Activated naive CD4-positive, alpha-beta T cell treated with Interleukin-2 at 50 U/mL for 16 hours (primary cell): ENCODE data around the gene PACS1.

Experiments
- DNase-seq: peaks from one replicate; pipeline ENCODE4 v3.0.0-alpha.2; 2020

PACS1 gene

DNA sequence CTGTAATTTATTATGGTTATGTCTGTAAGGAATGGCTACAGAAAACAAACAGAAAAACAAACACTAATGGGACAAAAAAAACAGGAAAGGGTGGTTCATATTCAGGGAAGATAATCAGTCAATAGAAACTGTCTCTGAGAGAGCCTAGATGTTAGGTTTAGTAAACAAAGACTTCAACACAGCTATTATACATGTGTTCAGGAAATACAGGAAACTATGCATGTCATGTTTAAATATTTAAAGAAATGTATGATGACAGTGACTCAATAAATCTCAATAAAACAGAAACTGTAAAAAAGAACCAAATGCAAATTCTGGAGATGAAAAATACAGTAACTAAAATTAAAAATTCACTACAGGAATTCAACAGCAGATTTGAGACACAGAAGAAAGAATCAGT, 76.0 kb downstream of the PACS1 start:
- no peak for DNase-seq

DNA sequence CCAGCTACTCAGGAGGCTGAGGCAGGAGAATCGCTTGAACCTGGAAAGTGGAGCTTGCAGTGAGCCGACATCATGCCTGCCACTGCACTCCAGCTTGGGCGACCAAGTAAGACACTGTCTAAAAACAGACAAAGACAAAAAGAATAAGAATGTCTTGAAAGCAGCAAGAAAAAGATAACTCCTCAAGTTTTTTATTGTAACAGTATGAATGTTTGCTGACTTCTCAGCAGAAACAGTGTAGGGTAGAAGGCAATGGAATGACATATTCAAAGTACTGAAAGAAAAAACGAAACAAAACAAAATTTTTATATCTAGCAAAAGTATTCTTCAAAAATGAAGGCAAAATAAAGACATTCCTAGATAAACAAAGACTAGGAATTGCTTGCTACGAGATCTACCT, 76.9 kb downstream of the PACS1 start:
- DNase-seq: no peak

DNA sequence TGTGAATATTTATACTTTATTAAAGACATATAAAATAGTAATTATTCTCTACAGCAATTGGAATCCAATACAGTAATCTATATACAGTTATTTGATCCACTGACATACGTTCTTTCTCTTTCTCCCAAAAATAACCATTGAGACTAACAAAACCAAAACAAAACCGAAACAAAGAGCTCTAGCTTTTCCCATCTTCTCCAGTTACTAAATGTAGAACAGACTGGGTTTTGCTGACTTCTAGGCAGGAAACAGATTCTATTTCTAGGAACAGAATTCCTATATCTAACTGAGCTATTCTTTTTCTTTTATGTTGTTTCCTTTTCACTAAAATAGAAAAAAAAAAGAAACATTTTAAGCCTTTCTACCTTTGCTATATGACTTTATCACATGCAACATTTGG, 80.1 kb downstream of the PACS1 start:
- DNase-seq: no peak

DNA sequence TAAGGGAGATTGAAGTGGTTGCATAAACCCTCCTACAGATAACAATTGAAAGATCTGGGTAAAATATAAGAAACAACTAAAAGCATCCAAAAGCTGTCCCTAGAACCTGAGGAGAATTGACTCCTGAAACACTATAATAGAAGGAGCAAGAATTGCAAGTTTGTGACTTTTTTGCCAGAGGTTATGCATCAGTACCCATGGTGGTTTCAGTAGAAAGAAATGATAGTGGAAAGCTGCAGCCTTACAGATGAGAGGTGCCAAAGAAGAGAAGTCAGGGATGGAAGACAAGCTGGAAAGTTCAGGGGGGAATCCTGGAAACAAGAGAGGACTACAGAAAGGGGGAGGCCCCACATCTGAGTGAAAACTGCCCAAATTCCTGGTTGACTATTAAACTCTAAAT, 80.7 kb downstream of the PACS1 start:
- DNase-seq: no peak

DNA sequence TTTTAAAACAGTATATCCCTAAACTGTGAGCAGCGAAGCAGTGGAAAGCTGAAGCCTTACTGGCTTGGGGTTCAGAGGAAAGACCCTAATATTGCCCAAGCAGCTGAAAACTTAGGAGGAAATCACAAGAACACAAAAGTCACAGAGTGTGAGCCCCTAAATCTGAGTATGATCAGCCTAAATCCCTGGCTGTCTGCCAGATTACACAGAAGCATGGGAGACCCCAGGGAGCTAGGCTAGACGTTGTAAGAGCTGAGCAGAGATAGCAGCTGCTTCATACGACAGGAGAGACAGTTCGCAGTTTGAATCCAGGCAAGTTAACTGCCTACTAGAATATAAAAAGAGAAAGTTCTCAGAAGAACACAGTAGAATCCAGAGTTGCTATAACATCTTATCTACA, 81.2 kb downstream of the PACS1 start:
- no peak for DNase-seq

DNA sequence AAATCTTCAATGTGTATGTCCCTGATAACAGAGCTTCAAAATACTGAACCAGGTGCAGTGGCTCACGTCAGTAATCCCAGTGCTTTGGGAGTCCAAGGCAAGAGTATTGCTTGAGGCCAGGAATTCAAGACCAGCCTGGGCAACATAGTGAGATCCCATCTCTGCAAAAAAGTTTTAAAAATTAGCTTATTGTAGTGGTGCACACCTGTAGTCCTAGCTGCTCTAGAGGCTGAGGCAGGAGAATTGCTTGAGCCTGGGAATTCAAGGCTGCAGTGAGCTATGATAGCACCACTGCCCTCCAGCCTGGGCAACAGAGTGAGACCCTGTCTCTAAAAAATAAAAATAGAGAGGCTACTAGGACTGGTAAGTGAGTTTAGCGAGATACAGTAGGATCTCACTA, 84.0 kb downstream of the PACS1 start:
- no peak for DNase-seq

DNA sequence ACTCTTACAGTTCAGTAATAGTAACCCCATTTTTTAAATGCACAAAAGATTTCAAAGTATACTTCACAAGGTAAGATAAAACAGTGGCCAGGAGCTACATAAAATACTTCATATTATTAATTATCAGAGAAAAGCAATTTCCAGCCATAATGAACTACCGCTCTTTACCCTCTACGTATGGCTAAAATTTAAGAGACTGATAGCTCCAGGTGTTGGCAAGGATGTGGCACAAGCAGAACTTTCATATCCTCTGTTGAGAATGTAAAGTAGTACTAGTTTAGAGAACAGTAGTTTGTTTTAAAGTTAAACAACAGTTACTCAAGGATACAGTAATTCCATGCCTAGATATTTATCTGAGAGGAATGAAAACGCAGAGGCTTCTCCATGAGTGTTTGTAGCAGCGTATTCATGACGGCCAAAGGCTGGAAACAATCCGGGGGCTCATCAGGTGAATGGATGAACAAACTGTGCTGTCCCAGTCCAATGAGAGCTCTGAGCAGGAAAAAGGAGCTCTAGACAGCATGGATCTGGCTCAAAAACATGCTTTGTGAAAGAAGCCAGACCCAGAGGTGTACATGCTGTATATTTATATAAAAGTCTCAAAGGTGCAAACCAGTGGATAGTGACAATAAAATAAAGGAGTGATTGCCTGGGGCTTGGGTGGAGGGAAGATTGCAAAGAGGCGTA, 85.5 kb downstream of the PACS1 start:
- DNase-seq: no peak

DNA sequence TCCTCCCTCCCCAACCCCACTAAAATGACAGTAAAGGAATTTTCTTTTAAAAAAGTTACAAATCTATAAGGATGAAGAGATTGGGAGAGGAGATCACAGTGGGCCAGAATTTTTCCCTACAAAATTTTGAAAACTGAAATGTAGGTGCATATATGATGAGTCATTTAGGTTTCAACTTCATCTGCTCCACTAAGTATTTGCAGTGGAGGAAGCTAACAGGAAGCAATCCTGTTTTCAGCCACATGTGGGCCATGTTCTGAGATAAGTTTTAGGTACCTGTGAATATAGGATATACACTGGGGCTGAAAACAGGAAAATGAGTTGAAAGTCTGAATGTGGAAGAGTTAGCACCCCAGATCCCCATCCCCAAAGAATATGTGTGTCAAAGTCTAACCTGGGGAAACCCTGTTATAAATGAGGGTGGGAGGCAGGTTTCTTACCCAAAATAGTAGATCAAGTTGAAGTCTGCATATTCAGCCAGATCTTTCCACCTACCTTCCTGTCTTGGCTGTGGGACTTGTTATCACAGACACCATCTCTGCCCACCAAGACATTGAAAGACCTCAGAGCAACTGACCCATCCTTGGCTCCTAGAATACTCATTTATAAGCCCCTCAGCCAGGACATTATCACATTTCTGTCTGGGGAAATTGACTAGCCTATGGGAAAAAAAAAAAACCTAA, 87.3 kb downstream of the PACS1 start:
- DNase-seq: no peak

DNA sequence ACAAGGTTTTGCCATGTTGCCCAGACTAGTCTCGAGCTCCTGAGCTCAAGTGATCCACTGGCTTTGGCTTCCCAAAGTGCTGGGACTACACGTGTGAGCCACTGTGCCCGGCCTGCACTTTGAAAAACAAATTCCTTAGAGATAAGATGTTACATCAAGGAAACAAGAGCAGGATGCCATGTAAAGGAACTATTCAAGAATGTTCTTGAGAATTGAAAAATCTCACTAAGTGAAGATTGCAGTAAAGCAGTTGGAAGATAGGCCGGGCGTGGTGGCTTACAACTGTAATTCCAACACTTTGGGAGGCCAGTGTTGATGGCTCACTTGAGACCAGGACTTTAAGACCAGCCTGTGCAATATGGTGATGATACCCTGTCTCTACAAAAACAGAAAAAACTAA, 88.1 kb downstream of the PACS1 start:
- no peak for DNase-seq

DNA sequence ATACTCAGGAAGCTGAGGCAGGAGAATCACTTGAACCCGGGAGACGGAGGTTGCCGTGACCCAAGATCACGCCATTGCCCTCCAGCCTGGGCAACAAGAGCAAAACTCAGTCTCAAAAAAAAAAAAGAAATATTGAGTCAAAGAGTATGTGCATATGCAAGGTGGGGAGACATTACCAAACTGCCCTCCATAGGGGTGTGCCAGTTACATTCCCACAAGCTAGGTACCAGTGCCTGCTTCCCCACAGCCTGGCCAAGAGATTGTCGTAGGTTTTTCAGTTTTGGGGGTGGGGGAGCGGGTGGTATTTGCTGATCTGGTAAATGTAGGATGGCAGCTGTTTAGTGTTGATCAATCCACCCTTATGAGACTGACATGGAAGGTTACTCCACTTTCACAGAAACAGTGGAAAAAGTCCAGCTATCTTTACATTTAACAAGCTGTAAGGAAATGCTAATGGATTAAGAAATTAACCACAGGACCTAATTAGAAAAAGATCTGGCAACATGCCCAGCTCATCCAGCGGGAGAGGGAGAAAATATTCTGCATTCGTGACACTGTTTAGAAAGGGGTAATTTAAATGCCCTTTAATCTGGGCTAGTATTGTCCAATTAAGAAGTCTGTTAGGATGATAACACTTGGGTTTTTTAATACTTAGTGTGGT, 89.4 kb downstream of the PACS1 start:
- DNase-seq: no peak

DNA sequence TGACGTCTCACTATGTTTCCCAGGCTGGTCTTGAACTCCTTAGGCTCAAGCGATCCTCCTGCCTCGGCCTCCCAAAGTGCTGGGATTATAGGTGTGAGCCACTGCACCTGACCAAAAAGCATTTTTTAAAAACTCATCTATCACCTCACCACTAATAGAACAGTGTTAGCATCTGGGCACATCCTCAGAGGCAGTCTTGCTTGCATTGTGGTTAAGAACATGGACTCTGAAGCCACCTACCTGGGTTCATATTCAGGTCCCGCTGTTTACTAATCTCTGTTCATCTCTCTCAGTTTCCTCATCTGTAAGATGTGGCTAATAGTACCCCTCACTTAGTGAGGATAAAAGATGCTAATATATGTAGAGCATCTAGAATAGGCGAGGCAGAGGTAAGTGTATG, 90.6 kb downstream of the PACS1 start:
- no peak for DNase-seq

DNA sequence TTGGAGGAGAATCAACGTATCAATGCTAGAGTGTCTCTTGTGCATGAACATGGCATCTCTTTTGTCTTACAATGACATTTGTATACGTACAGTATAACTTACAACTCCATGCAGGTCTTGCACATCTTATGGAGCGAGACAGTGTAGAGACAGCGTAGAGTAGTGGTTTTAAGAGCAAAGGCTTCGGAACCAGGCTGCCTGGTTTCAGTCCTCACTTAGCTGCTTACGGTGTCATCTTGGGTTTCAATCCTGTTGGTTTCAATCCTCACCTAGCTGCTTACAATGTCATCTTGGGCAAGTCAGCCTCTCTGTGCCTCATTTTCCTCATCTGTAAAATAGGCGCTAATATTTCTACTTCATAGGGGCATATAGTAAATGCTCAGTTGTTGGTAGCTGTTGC, 98.2 kb downstream of the PACS1 start:
- no peak for DNase-seq

DNA sequence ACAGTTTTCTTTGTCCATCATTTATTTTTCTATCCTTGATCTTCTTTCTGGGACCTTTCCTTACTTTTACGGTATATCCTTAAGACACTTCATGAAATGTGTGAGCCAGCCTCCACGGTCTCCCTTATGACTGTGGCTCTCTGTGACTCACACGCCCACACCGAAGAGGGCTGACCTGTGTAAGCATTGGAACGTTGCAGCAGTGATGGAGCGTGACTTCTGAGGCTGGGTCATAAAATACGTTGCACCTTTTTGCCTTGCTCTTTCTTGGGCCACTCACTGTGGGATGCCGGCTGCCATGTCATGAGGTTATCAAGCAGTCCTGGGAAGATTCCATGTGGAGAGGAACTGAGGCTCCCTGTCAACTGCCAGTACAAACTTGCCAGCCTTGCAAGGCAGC, 102.1 kb downstream of the PACS1 start:
- DNase-seq: peak; percentile 51

DNA sequence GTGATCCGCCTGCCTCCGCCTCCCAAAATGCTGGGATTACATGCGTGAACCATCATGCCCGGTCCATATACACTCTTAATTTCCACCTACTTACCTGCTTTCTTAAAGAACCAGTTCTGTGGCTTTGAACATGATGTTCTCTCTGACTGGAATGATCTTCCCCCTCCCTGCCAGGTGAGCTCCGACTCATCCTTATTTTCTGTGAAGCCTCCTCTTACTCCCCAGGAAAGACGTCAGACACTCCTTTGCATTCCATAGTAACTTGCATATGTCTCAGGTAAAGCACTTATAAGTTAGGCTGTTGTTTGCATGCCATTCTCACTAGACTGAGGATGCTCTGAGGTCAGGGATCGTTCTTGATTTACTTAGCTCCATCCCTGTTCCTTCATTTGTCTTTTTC, 106.6 kb downstream of the PACS1 start:
- DNase-seq: no peak

DNA sequence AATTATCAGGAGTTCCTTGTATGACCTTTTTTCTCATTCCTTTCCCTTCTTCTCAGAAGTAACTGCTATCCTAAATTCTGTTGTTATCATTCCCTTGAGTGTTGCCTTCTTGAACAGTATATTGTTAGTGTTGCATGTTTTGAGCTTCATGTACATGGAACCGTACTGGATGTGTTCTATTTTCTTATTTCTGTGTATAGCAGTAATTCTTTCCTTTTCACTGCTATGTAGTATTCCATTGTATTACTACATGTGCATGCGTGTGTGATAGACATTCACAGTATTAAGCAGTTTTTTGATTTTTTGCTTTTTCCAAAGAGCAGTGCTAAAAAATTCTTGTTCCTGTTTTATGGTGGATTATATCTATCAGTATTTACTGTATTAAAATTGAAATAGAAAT, 108.1 kb downstream of the PACS1 start:
- no peak for DNase-seq

DNA sequence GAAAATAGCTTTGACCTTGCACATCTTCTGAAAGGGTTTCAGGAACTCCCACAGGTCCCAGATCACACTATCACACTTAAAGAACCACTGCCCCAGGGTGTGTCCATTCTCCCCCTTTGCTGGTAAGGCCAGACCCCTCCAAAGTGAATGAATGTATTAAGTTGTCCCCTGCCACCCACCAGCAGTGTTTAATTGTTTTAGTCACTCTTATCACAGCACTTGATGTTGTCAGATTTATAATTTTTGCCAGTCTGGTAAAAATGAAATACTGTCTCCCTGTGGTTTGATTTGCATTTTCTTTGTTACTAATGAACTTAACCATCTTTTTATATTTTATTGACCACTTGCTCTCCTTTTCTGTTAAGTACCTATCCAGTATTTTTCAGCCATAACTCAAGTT, 108.8 kb downstream of the PACS1 start:
- DNase-seq: no peak

DNA sequence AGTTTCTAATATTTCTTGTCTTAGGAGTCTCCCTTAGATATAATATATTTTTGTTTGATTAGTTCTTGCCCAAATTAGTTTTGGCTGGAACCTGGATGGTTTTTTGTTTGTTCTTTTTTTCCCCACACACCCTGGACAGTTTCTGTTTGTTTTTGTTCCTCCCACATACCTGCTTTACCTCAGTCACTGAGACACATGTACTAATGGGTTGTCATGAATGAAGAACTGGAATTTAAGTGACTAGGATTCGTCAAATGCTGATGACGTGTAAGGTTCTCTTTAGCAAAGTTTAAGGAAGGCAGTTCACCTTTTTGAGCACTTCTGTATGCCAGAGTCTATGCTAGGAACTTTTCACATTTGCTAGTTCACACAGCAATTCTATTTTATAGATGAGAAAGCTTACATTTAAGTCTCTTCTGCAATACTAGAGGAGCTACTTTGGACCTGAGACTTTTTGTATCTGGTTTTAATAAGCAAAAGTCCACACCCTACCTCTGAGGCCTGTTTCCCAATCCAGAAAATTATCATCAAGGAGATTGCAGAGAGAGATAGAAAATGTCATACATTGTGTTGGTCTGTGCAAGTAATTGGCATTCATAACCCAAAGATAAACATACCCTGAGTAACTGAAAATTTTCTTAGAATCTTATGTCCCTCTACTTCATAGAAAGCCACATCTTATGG, 111.7 kb downstream of the PACS1 start:
- no peak for DNase-seq

DNA sequence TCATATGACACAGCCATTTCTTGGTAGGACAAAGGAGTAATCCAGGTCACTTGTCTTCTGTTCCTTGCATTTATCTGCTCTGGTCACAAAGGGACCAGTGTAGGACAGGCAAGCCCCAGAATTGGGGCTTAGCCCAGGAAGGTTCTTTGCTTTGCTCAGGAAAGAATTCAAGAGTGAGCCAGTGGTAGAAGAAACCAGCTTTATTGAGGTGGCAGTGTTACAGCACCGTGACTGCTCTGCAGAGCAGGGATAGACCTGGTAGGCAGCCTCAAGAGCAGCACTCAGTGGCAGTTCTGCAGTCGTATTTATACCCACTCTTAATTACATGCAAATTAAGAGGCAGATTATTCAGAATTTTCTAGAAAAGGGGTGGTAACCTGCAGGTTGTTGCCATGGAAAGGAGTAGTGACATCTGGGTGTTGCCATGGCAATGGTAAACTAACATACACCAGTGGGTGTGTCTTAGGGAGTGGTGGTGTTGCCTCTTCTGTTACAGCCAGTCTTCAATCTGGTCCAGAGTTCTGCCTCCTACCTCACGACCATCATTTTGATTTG, 113.5 kb downstream of the PACS1 start:
- no peak for DNase-seq

DNA sequence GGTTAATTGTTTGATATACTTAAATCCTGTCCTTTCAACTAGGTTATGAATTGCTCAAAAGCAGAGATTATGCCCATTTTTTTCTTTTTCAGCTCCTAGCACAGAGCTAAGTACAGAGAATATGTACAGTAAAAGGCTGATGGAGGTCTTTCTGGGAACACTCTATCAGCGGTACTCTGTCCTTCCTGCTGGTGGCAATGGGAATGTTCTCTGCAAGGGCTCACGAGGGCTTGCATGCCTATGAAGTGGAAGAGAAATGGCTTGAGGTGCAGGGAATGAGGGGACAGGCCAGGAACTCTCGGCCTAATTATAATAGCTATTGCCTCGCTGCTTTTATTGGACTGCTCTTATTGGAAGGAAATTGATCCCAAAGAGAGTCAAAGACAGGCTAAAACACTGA, 114.7 kb downstream of the PACS1 start:
- no peak for DNase-seq

DNA sequence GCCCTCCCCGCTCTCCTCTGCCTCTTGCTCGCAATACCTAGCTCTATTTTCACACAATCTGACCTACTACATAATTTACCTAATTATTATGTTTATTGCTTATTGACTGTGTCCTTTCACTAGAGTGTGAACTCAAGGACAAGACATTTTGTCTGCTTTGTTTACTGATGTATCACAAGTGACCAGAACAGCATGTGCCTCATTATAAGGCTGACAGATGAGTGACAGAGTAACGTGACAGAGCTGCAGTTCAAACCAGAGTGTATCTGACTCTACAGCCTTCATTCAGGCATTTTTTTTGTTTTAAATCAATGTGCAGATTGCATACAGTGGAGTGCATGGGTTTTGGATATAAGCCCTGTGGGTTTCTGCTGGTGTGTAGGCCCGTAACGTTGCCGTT, 116.4 kb downstream of the PACS1 start:
- DNase-seq: no peak

DNA sequence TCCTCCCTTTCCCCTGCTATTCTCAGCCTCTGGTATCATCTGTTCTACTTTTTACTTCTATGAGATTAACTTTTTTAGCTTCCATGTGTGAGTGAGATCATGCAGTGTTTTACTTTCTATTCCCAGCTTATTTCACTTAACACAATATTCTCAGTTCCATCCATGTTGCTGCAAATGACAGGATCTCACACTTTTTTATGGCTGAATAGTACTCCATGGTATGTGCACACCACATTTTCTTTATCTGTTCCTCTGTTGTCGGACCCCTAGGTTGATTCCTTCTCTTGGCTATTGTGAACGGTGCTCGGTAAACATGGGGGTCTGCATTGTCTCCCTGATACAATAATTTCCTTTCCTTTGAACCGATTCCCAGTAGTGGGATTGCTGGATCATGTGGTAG, 117.4 kb downstream of the PACS1 start:
- no peak for DNase-seq

DNA sequence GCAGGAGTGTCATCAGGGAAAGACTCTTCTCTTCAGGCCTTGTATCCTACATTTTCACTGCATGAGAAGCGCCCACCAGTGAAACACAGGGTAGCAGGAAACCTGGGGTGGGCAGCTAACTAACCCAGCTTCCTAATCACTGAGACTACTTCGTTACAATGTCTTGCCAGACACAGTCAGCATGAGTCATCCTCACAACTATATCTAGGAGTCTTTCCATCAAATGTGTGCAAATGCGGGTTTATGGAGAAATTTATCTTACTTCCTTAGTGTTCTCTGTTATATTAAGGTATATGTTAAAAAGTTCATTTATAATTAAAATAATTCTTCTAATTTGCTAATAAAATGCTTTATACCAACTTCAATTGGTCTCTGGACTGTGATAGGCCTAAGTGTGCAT, 118.5 kb downstream of the PACS1 start:
- no peak for DNase-seq

DNA sequence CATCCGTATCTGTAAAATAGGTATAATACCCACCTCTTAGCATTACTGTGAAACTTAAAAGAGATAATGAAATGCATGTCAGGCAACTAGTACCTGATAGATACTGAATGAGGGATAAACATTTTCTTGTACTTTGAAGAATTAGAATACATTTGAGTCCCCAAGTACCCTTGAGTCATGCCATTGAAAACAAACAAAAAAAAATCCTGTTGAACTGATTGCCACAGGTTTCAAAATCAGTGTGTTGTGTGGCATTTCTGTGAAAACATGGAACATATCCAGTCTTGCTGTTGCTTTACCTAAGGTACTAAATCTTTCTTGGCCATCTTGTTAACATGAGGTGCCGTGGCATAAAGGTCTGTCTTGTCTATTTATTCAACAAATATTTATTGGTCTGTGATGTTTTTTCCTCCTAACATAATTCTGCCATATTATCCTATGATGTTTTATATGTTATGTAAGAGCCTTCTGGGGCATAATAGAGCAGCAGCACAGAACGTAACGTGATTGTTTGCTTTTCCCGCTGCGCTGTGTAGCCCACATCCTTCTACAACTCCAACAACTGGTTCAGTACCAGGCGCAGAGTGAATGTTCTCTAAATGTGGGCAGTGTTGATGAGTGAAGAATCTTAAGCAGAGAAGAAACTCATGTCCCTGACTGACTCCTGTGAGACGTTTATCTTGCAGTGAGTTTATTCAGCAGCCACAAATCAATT, 119.1 kb downstream of the PACS1 start:
- no peak for DNase-seq
